Colon (tissue), 2 donors: ENCODE results near the gene POLK.
"Not testable (repeated sequence)": the region's sequence is repeated elsewhere in the genome, so short reads cannot be mapped to it uniquely, and the experiment has no call there.

Experiments
- FAIRE-seq: peaks from 2 replicates; lab custom pipeline; 2012; peaks lifted over from hg19 to GRCh38; lab: Jason Lieb, UNC
- donor health status: control.
- donor health status: control.

The POLK gene

GRCh38 chr5:75510836-75511434, 756 bp upstream of the POLK start:
- no peak for FAIRE-seq

DNA sequence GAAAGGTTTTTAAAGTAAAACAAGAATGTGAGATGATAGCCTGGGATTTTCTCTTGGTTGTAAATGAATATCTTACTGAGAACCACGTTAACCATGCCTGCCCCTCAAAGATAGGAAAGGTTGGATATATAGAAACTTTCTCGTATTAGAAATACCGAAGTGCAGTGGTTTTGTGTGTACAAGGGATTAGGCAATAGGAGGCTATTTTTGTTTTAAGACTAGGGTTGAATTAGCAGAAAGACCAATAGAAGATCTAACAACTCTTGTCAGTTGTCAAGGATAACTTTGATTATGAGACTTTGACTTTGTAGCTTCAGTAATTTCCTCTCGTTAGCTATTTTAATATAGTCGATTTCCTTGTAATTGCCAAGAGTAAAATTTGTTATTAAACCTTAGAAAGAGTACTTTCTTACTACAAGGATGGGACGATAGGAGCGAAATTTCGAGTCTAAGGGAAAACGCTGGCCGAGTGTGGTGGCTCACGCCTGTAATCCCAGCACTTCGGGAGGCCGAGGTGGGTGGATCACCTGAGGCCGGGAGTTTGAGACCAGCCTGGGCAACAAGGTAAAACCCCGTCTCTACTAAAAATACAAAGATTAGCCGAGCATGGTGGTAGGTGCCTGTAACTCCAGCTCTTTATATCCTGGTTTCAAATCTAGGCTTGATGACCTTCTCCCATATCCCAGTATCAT, 838 bp downstream of the POLK start:
- FAIRE-seq, result no peak

DNA sequence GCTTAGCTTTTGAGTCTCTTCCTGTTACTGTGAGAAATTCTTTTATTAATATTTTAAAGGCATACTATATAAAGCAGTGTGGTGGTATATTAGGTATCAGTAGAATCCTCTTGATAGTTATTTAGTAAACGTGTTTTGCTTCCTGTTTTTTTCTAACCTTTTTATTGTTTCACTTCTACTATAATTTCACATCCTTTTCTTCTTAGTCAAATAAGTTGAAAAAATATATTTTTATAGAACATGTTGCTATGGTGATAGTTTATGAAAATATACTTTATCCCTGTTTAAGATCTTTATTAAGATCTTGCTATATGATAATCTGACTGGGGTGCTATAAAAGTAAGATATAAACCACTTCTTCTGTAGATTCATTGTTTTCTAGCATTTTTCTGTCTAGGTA, 2.1 kb downstream of the POLK start:
- FAIRE-seq, result peak; percentile 95

DNA sequence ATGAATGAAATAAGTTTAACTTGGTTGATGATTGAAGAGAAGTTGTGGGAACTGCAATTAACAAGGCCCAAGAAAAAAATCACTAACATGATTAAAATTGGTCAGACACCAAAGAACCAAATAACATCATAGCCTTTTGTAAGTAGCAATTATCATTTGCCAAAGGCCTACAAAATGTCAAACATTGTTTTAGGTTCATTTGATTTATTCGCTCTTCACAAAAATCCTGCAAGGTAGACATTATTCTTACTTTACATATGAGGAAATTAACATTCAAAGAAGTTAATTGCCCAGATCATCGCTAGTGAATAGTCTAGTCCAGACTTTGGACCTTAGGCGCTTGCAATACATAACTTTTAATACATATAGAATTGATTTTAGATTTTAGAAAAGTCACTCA, 2.6 kb downstream of the POLK start:
- FAIRE-seq, result no peak

- FAIRE-seq, result no peak
Measured at GRCh38 chr5:75519761-75520160, 8.1 kb downstream of the POLK start.

DNA sequence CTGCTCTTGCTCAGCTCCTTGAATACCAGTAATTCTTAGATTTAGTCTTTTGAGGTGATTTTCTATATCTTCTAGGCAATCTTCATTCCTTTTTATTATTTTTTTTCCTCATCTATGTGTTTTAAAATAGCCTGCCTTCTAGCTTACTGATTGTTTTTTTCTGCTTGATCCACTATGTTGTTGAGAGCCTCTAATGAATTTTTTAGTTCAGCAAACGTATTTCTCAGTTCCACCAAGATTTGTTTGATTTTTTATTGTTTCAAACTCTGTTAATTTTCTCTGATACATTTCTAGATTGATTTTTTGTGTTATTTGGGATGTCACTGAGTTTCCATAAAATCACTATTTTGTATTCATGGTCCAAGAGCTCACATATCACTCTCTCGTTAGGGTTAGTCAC, 9.5 kb downstream of the POLK start:
- FAIRE-seq, result no peak

DNA sequence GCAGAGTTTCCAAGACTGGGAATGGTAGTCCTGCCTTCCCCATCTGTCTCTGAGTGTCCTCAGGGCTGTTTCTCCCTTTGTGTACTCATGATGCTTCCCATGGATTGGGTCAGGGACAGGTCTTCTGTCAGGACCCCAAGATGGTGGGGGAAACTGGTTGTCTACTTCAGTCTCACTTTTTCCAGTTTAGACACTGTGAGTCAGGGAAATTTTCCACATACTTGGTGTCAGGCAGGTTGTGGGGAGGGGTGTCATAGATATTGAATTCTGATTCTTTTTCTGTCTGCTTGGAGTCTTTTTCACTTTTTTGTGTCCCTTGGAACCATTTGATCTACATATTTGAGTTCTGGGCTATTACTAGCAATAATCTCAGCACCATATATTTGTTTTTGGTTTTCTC, 10.3 kb downstream of the POLK start:
- no peak for FAIRE-seq

DNA sequence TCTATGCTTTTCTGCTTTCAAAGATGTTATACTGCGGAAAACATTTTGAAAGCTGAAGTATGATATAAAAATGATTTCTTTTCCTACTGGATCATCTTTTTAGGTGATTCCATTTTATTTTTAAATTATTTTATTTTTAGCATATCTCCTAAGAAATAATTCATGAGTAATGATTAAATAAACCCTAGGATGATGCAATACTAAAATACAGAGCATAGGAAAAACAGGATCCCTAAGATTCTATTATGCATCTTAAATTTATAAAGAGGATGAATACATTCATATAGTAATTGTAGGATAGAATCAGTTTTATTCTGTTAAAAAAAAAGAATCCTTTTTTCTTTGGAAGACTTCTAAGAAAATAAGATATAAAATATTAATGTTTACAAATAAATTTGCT, 10.9 kb downstream of the POLK start:
- no peak for FAIRE-seq

- no peak for FAIRE-seq
Measured at GRCh38 chr5:75523275-75523674, 11.6 kb downstream of the POLK start.

GRCh38 chr5:75524071-75524470, 12.4 kb downstream of the POLK start:
- FAIRE-seq, result no peak

DNA sequence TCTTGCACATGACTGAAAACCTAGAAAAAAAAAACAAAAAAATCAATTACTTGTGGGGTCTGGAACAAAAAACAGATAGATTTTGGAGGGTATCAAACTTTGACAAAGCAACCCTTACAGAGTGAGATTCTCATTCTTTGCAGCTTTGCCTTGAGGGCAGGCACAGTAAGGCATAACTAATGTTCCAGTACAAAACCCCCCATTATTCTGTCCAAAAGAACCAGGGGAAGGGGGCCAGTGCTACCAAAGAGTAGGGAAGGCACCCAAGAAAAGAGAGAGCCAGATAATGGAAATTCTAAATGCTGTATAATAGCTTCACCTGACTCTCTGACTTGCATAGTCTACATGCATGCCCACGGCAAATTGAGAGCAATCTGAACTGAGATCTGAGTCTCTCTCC, 12.9 kb downstream of the POLK start:
- FAIRE-seq, result no peak

GRCh38 chr5:75525344-75525743, 13.7 kb downstream of the POLK start:
- FAIRE-seq, result no peak

GRCh38 chr5:75526070-75526469, 14.4 kb downstream of the POLK start:
- FAIRE-seq, result no peak

DNA sequence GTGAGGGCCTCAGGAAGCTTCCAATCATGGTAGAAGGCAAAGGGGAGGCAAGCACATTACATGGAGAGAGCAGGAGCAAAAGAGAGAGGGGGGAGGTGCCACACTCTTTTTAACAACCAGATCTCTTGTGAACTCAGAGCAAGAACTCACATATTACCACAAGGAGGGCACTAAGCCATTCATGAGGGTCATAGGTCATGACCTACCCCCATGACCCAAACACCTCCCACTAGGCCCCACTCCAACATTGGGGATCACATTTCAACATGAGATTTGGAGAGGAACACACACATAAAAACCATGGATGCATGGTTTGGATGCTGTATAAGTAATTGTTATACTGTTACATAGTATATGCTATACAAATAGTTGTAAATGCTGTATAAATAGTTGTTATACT, 17.5 kb downstream of the POLK start:
- no peak for FAIRE-seq

GRCh38 chr5:75532190-75532589, 20.5 kb downstream of the POLK start:
- no peak for FAIRE-seq

DNA sequence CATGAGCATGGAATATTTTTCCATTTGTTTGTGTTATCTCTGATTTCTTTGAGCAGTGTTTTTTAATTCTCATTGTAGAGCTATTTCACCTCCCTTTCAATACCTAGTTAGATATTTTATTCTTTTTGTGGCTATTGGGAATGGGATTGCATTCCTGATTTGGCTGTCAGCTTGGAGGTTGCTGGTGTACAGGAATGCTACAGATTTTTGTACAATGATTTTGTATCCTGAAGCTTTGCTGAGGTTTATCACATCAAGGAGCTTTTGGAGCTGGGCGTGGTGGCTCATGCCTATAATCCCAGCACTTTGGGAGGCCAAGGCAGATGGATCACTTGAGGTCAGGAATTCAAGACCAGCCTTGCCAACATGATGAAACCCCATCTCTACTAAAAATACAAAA, 22.0 kb downstream of the POLK start:
- FAIRE-seq, result not testable (repeated sequence)

DNA sequence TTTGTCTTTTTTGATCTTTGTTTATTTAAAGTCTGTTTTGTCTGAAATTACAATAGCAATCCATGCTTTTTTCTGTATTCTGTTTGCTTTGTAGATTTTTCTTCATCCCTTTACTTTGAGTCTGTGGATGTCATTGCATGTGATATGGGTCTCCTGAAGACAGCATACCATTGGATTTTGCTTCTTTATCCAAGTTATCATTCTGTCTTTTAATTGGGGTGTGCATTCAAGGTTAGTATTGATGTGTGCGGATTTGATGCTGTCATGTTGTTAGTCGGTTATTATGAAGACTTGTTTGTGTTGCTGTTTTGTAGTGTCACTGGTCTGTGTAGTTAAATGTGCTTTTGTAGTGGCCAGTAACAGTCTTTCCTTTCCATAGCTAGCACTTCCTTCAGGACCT, 23.0 kb downstream of the POLK start:
- no peak for FAIRE-seq

- no peak for FAIRE-seq
Measured at GRCh38 chr5:75536147-75536546, 24.5 kb downstream of the POLK start.

DNA sequence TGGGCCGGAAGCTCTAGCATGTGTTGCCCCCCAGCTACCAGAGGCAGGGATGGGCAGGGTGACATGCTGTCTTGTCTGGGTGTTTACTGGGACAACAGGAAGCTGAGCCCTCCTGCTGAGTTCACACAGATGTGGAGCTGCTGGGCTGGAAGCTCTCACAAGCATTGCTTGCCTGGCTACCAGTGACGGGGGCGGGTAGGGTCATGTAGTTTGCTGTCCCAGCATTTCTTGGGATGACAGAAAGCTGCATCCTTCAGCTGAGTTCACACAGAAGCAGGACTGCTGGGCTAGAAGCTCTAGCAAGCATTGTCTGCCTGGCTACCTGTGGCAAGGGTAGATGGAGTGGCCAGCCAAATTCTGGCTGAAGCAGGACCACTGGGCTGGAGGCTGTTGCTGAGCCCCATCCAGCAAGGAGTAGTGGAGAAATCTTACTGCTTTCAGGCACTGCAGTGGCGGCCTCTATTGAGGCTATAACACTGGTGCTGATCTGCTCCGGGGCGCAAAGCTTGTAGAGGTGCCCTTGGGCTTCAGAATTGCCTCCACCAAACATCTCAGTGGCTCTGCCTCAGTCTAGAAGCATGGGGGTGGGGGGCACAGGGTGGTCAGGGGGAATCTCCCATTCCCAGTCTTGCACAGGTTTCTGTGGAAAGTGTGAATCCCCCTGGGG, 25.1 kb downstream of the POLK start:
- FAIRE-seq, result no peak

GRCh38 chr5:75538211-75538610, 26.5 kb downstream of the POLK start:
- FAIRE-seq, result no peak

GRCh38 chr5:75545131-75545530, 33.4 kb downstream of the POLK start:
- no peak for FAIRE-seq

GRCh38 chr5:75546830-75547229, 35.1 kb downstream of the POLK start:
- no peak for FAIRE-seq

- FAIRE-seq, result no peak
Measured at GRCh38 chr5:75547812-75548211, 36.1 kb downstream of the POLK start.

GRCh38 chr5:75550597-75550996, 38.9 kb downstream of the POLK start:
- no peak for FAIRE-seq
